Upper lobe of right lung (tissue), 1 donor: ENCODE data around the gene OXER1. TPM values are rescaled to one million over a fixed set of nuclear protein-coding genes. Genes with fewer than 3 reads are reported as not detected.

Source experiments
- ATAC-seq: fragments of 200-7000 bp; cut with Tn5 transposase; one replicate; pipeline ENCODE4 v1.9.1; 2020; ENCODE audit warnings: mild to moderate bottlenecking, moderate library complexity
- DNase-seq: peaks from one replicate; pipeline ENCODE4 v3.0.0-alpha.2; 2020
- H3K27ac ChIP-seq: fragments of 200-600 bp; one replicate; pipeline ENCODE4 v1.8.0; 2022
- H3K27me3 ChIP-seq: fragments of 200-600 bp; one replicate; pipeline ENCODE4 v1.8.0; 2022; ENCODE audit warnings: mild to moderate bottlenecking
- H3K36me3 ChIP-seq: fragments of 200-600 bp; one replicate; pipeline ENCODE4 v1.8.0; 2022
- H3K4me1 ChIP-seq: fragments of 200-600 bp; one replicate; pipeline ENCODE4 v1.8.0; 2022
- H3K4me3 ChIP-seq: fragments of 200-600 bp; one replicate; pipeline ENCODE4 v1.8.0; 2022; ENCODE audit warnings: mild to moderate bottlenecking
- H3K9me3 ChIP-seq: fragments of 200-600 bp; one replicate; pipeline ENCODE4 v1.8.0; 2022
- intact Hi-C: fragments of 100-400 bp; cut with DNase I; formaldehyde crosslinking; loops from one replicate; pipeline ENCODE4 v1.11.0; 2022
- total RNA-seq: library from RNA; stranded (reverse); fragmentation: NEBNext Ultra II Directional; extraction: Animal tissue kit (Norgen Biotek cat#: 25700); gene quantifications from one replicate; pipeline ENCODE4 v1.2.1, GENCODE V29; 2021
- TF ChIP-seq, protein P1 (sequence below): fragments of 200-600 bp; IDR thresholded peaks from one replicate; pipeline ENCODE4 v1.8.0; 2022; ENCODE audit warnings: antibody characterized with exemption
- donor health status: DM: no; HTN: yes; CAD: no; lungs with severe emphysema.

The OXER1 gene
- total RNA-seq, 1 donor from 2014 or later: 1.1 TPM

- Histone ChIP-seq H3K9me3 (no peaks in the 10 kb centered on the region), H3K27me3 (no peaks in the 10 kb centered on the region), H3K4me1 (no peaks in the 10 kb centered on the region), H3K4me3 (no peak overlapping the region), H3K36me3 (no peaks in the 10 kb centered on the region), H3K27ac (no peak overlapping the region)
- intact Hi-C loops: no loop called here
- DNase-seq (no peak), ATAC-seq (no peak)
- TF ChIP-seq, protein P1, sequence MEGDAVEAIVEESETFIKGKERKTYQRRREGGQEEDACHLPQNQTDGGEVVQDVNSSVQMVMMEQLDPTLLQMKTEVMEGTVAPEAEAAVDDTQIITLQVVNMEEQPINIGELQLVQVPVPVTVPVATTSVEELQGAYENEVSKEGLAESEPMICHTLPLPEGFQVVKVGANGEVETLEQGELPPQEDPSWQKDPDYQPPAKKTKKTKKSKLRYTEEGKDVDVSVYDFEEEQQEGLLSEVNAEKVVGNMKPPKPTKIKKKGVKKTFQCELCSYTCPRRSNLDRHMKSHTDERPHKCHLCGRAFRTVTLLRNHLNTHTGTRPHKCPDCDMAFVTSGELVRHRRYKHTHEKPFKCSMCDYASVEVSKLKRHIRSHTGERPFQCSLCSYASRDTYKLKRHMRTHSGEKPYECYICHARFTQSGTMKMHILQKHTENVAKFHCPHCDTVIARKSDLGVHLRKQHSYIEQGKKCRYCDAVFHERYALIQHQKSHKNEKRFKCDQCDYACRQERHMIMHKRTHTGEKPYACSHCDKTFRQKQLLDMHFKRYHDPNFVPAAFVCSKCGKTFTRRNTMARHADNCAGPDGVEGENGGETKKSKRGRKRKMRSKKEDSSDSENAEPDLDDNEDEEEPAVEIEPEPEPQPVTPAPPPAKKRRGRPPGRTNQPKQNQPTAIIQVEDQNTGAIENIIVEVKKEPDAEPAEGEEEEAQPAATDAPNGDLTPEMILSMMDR: no peak
Observed at GRCh38 chr2:42783511-42783910, 19.6 kb upstream of the OXER1 start.

GRCh38 chr2:42781181-42781580 lies 17.2 kb upstream of the OXER1 start:
- TF ChIP-seq, protein P1: no peak
- no peak for ATAC-seq
- H3K4me1 ChIP-seq: no peaks in the 10 kb centered on the region
- no peak overlapping the region for H3K4me3 ChIP-seq
- no peak overlapping the region for H3K27ac ChIP-seq
- DNase-seq: no peak
- no peaks in the 10 kb centered on the region for H3K9me3 ChIP-seq
- intact Hi-C loops: no loop called here
- no peaks in the 10 kb centered on the region for H3K36me3 ChIP-seq
- no peaks in the 10 kb centered on the region for H3K27me3 ChIP-seq

GRCh38 chr2:42777883-42778805 lies 14.2 kb upstream of the OXER1 start:
- TF ChIP-seq, protein P1: no peak
- no peaks in the 10 kb centered on the region for H3K9me3 ChIP-seq
- DNase-seq (no peak), ATAC-seq (no peak)
- no peak overlapping the region for H3K27ac ChIP-seq
- no peak overlapping the region for H3K4me3 ChIP-seq
- no peaks in the 10 kb centered on the region for H3K4me1 ChIP-seq
- intact Hi-C loops: no loop called here
- no peaks in the 10 kb centered on the region for H3K27me3 ChIP-seq
- H3K36me3 ChIP-seq: no peaks in the 10 kb centered on the region

DNA sequence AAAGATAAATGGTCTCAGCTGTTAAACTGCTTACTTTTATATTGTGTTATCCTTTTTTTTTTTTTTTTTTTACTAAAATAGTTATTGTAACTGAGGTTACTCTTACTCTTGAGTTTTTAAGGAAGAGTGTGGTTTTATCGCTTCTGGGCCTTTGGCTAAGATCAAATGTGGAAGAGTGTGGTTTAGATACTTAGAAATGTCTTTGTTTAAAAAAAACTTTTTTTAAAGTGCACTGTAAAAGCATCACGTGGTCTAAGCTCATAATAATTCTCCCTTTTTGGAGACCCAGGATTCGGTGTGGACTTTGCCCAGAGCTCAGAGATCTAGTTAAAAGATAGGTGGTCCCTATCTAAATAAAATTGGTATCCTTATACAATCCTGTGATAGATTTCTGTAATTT lies 11.9 kb upstream of the OXER1 start:
- Histone ChIP-seq H3K9me3 (no peaks in the 10 kb centered on the region), H3K27me3 (no peaks in the 10 kb centered on the region), H3K4me3 (no peak overlapping the region), H3K36me3 (no peaks in the 10 kb centered on the region), H3K4me1 (no peaks in the 10 kb centered on the region), H3K27ac (no peak overlapping the region)
- TF ChIP-seq, protein P1: no peak
- DNase-seq (no peak), ATAC-seq (no peak)
- intact Hi-C loops: no loop called here

GRCh38 chr2:42775186-42775585 lies 11.3 kb upstream of the OXER1 start:
- H3K27ac ChIP-seq: no peak overlapping the region

More at GRCh38 chr2:42775186-42775585, 11.3 kb upstream of the OXER1 start:
- Histone ChIP-seq H3K27me3 (no peaks in the 10 kb centered on the region), H3K4me3 (no peak overlapping the region), H3K9me3 (no peaks in the 10 kb centered on the region), H3K4me1 (no peaks in the 10 kb centered on the region), H3K36me3 (no peaks in the 10 kb centered on the region)
- TF ChIP-seq, protein P1: no peak
- DNase-seq (no peak), ATAC-seq (no peak)
- intact Hi-C loops: no loop called here
